H1 (cell line): ENCODE measurements around the gene AAK1. TPM values are rescaled to one million over a fixed set of nuclear protein-coding genes. Genes with fewer than 3 reads are reported as not detected.

Source experiments
- CTCF ChIA-PET: fragments of 300-600 bp; sonication (Branson Sonifier 250); formaldehyde crosslinking; loops from one replicate; lab custom pipeline; 2021; ENCODE audit not compliant: partially characterized antibody; lab: Charles Lee
- POLR2A ChIA-PET: fragments of 300-600 bp; sonication (Branson Sonifier 250); formaldehyde crosslinking; loops from one replicate; lab custom pipeline; 2021; ENCODE audit warnings: inconsistent platforms; ENCODE audit not compliant: partially characterized antibody; lab: Charles Lee
- DNase-seq, 2 experiments: peaks; one replicate each; pipeline versions ENCODE4 v3.0.0 to v3.0.0-alpha.2; 2010 to 2022; ENCODE audit warnings: low spot score in 2 of 2, low read depth in 1 of 2, mixed read lengths in 1 of 2
- FAIRE-seq: peaks from 2 replicates; lab custom pipeline; 2011; peaks lifted over from hg19 to GRCh38; lab: Jason Lieb, UNC
- H2AFZ ChIP-seq: 2 replicates; pipeline ENCODE4 v1.8.1; 2012; ENCODE audit warnings: low read length, inconsistent platforms
- H2AK5ac ChIP-seq: 2 replicates; pipeline ENCODE4 v1.6.1; 2013; ENCODE audit warnings: low read depth, low read length
- H2BK120ac ChIP-seq: replicated peaks from 2 replicates; pipeline ENCODE3; 2013; ENCODE audit warnings: low read depth, low read length, inconsistent platforms
- H2BK12ac ChIP-seq: 2 replicates; pipeline ENCODE4 v1.6.1; 2013; ENCODE audit warnings: low read depth, low read length
- H2BK15ac ChIP-seq: 2 replicates; pipeline ENCODE4 v1.6.1; 2013; ENCODE audit warnings: low read length
- H2BK20ac ChIP-seq: 2 replicates; pipeline ENCODE4 v1.6.1; 2013; ENCODE audit warnings: low read length
- H2BK5ac ChIP-seq: 2 replicates; pipeline ENCODE4 v1.6.1; 2013; ENCODE audit warnings: low read depth, low read length
- H3K14ac ChIP-seq: 2 replicates; pipeline ENCODE4 v1.6.1; 2013; ENCODE audit warnings: inconsistent platforms; ENCODE audit not compliant: insufficient read length
- H3K18ac ChIP-seq: 2 replicates; pipeline ENCODE4 v1.6.1; 2013; ENCODE audit warnings: low read length; ENCODE audit errors: extremely low read depth
- H3K23ac ChIP-seq: 2 replicates; pipeline ENCODE4 v1.6.1; 2013; ENCODE audit warnings: inconsistent platforms; ENCODE audit not compliant: insufficient read length
- H3K23me2 ChIP-seq: 2 replicates; pipeline ENCODE4 v1.6.1; 2013; ENCODE audit warnings: low read depth, low read length
- H3K27ac ChIP-seq: 2 replicates; pipeline ENCODE4 v1.6.1; 2011; ENCODE audit warnings: low read depth, low read length, inconsistent platforms
- H3K27me3 ChIP-seq, 4 experiments: replicated peaks in 1 of 4; 1 replicate in 1 of 4; 2 replicates in 3 of 4; pipeline versions ENCODE4 v1.6.1 to v1.8.1; 2011 to 2013; ENCODE audit warnings: low read length in 3 of 4, mild to moderate bottlenecking in 3 of 4, inconsistent platforms in 2 of 4, mixed read lengths in 2 of 4, moderate library complexity in 1 of 4; ENCODE audit not compliant: control insufficient read depth in 3 of 4, insufficient read depth in 3 of 4; ENCODE audit errors: extremely low read depth in 1 of 4
- H3K36me3 ChIP-seq, 4 experiments: 2 replicates each; pipeline versions ENCODE4 v1.6.1 to v1.8.1; 2011 to 2013; ENCODE audit warnings: mild to moderate bottlenecking in 4 of 4, low read length in 3 of 4, moderate library complexity in 2 of 4, control low read depth in 1 of 4, inconsistent platforms in 1 of 4; ENCODE audit not compliant: insufficient read depth in 4 of 4, control insufficient read depth in 2 of 4
- H3K4ac ChIP-seq: replicated peaks from 2 replicates; pipeline ENCODE3; 2013; ENCODE audit warnings: low read length, low read depth, mixed read lengths, inconsistent platforms; ENCODE audit not compliant: insufficient read length
- H3K4me1 ChIP-seq, 4 experiments: replicated peaks in 1 of 4; 1 replicate in 1 of 4; 2 replicates in 3 of 4; pipeline versions ENCODE4 v1.6.1 to v1.8.1; 2011 to 2013; ENCODE audit warnings: low read length in 3 of 4, inconsistent platforms in 2 of 4, mixed read lengths in 1 of 4; ENCODE audit not compliant: insufficient read depth in 4 of 4, control insufficient read depth in 3 of 4
- H3K4me2 ChIP-seq, 2 experiments: 2 replicates each; pipeline versions ENCODE4 v1.6.1 to v1.8.1; 2011 to 2013; ENCODE audit warnings: low read depth in 2 of 2, low read length in 2 of 2, control low read depth in 1 of 2, inconsistent platforms in 1 of 2, mild to moderate bottlenecking in 1 of 2; ENCODE audit not compliant: insufficient read depth in 1 of 2
- H3K4me3 ChIP-seq, 4 experiments: fragments of 200-600, 300-600 bp in 1 of 4; sonication (generic), shearing (Covaris generic), sonication (Bioruptor Twin) in 1 of 4; 2 replicates each; pipeline versions ENCODE4 v1.5.1 to v1.8.1; 2011 to 2016; ENCODE audit warnings: low read length in 4 of 4, low read depth in 3 of 4, control low read depth in 2 of 4, inconsistent platforms in 2 of 4, mild to moderate bottlenecking in 2 of 4, mixed read lengths in 1 of 4, moderate library complexity in 1 of 4; ENCODE audit not compliant: insufficient read depth in 2 of 4; ENCODE audit errors: extremely low read depth in 1 of 4
- H3K56ac ChIP-seq: replicated peaks from 2 replicates; pipeline ENCODE3; 2013; ENCODE audit warnings: low read depth, mild to moderate bottlenecking, mixed read lengths, low read length, inconsistent platforms; ENCODE audit not compliant: insufficient read length
- H3K79me1 ChIP-seq: 2 replicates; pipeline ENCODE4 v1.6.1; 2013; ENCODE audit warnings: low read depth, low read length, control low read depth
- H3K79me2 ChIP-seq, 2 experiments: 2 replicates each; pipeline versions ENCODE4 v1.6.1 to v1.8.1; 2012 to 2013; ENCODE audit warnings: low read length in 2 of 2, mild to moderate bottlenecking in 2 of 2, inconsistent platforms in 1 of 2; ENCODE audit not compliant: insufficient read depth in 2 of 2, control insufficient read depth in 1 of 2
- H3K9ac ChIP-seq, 4 experiments: replicated peaks in 1 of 4; 1 replicate in 1 of 4; 2 replicates in 3 of 4; pipeline versions ENCODE4 v1.6.1 to v1.8.1; 2011 to 2013; ENCODE audit warnings: low read depth in 3 of 4, low read length in 3 of 4, control low read depth in 2 of 4, mild to moderate bottlenecking in 2 of 4, moderate library complexity in 2 of 4, inconsistent platforms in 1 of 4; ENCODE audit errors: extremely low read depth in 1 of 4
- H3K9me3 ChIP-seq, 2 experiments: 2 replicates each; pipeline versions ENCODE4 v1.6.1 to v1.8.1; 2012 to 2013; ENCODE audit warnings: mild to moderate bottlenecking in 2 of 2, moderate library complexity in 2 of 2, control low read depth in 1 of 2, inconsistent platforms in 1 of 2, low read depth in 1 of 2, low read length in 1 of 2, mixed read lengths in 1 of 2; ENCODE audit not compliant: insufficient read depth in 2 of 2
- H4K20me1 ChIP-seq, 2 experiments: replicated peaks in 1 of 2; 2 replicates each; pipeline versions ENCODE3 to v1.8.1; 2011 to 2013; ENCODE audit warnings: inconsistent platforms in 2 of 2, low read length in 2 of 2, mild to moderate bottlenecking in 1 of 2; ENCODE audit not compliant: insufficient read depth in 2 of 2, control insufficient read depth in 1 of 2
- H4K5ac ChIP-seq: 2 replicates; pipeline ENCODE4 v1.6.1; 2013; ENCODE audit warnings: low read length, low read depth, mixed read lengths, inconsistent platforms; ENCODE audit not compliant: insufficient read length
- H4K8ac ChIP-seq: 2 replicates; pipeline ENCODE4 v1.8.0; 2013; ENCODE audit warnings: mild to moderate bottlenecking, moderate library complexity, low read length, inconsistent platforms; ENCODE audit not compliant: insufficient read depth; ENCODE audit errors: extremely low read depth
- H4K91ac ChIP-seq: replicated peaks from 2 replicates; pipeline ENCODE3; 2013; ENCODE audit warnings: low read length, mixed read lengths, inconsistent platforms; ENCODE audit not compliant: insufficient read length
- BACH1 ChIP-seq: IDR thresholded peaks from 2 replicates; pipeline ENCODE4 v1.6.1; 2012; ENCODE audit warnings: low read length, improper control_type of control experiment
- CHD1 ChIP-seq: IDR thresholded peaks from 2 replicates; pipeline ENCODE4 v1.6.1; 2012; ENCODE audit warnings: low read depth, low read length, improper control_type of control experiment
- EZH2 ChIP-seq: fragments of 200-600 bp; sonication (generic); IDR thresholded peaks from 2 replicates; pipeline ENCODE4 v1.7.1; 2012; ENCODE audit warnings: low read depth, mild to moderate bottlenecking, moderate library complexity, low read length, inconsistent platforms; ENCODE audit not compliant: severe bottlenecking
- JUN ChIP-seq: IDR thresholded peaks from 2 replicates; pipeline ENCODE4 v1.6.1; 2011; ENCODE audit warnings: low read depth, mild to moderate bottlenecking, improper control_type of control experiment, low read length
- KDM1A ChIP-seq: fragments of 200-600, 300-600 bp; sonication (generic); IDR thresholded peaks from 2 replicates; pipeline ENCODE4 v1.7.1; 2016; ENCODE audit warnings: mild to moderate bottlenecking, low read length, borderline replicate concordance
- NRF1 ChIP-seq: IDR thresholded peaks from 2 replicates; pipeline ENCODE4 v1.6.1; 2011; ENCODE audit warnings: mild to moderate bottlenecking, low read depth, low read length, improper control_type of control experiment
- RAD21 ChIP-seq, 2 experiments: IDR thresholded peaks in 1 of 2; conservative IDR thresholded peaks in 1 of 2; 2 replicates each; pipeline ENCODE4 v1.6.1; 2011; ENCODE audit warnings: low read depth in 2 of 2, low read length in 2 of 2, improper control_type of control experiment in 1 of 2, inconsistent platforms in 1 of 2, mild to moderate bottlenecking in 1 of 2, moderate library complexity in 1 of 2
- SIX5 ChIP-seq: IDR thresholded peaks from 2 replicates; pipeline ENCODE4 v1.6.1; 2011; ENCODE audit warnings: mild to moderate bottlenecking, low read depth, low read length
- TAF7 ChIP-seq: optimal IDR thresholded peaks from 2 replicates; pipeline ENCODE3; 2011; ENCODE audit warnings: low read depth, mild to moderate bottlenecking, inconsistent platforms, low read length, moderate library complexity, borderline replicate concordance
- YY1 ChIP-seq: IDR thresholded peaks from 2 replicates; pipeline ENCODE4 v1.6.1; 2011; ENCODE audit warnings: low read depth, mild to moderate bottlenecking, low read length
- ZNF274 ChIP-seq: IDR thresholded peaks from 2 replicates; pipeline ENCODE4 v1.7.0; 2012; ENCODE audit warnings: low read length, borderline replicate concordance; ENCODE audit errors: extremely low read depth
- WGBS, 2 experiments: shearing (Covaris generic) in 1 of 2; methylation state at CpG; one replicate each; pipeline versions ENCODE4 v1.1.6 to v1.1.7; 2013 to 2015; ENCODE audit warnings: low lambda C conversion rate in 2 of 2, mixed read lengths in 2 of 2, inconsistent platforms in 1 of 2, low coverage in 1 of 2, missing lambda C conversion rate in 1 of 2; ENCODE audit not compliant: insufficient replicate concordance in 2 of 2, insufficient coverage in 1 of 2, insufficient read length in 1 of 2; ENCODE audit errors: extremely low coverage in 1 of 2, missing lambda C conversion rate in 1 of 2; 5-methylcytosine and 5-hydroxymethylcytosine counted together
- polyA plus RNA-seq, 7 experiments: library from polyadenylated mRNA; depleted of rRNA in 3 of 7; stranded (reverse) in 5 of 7; unstranded in 2 of 7; fragments of >200 nt in 5 of 7; fragments of 200-250 nt in 2 of 7; gene quantifications; 1 replicate in 5 of 7; 2 replicates in 1 of 7; 4 replicates in 1 of 7; pipeline versions ENCODE4 v1.2.1 to v1.2.3, GENCODE V29; 2011 to 2013; ENCODE audit warnings: missing spikeins in 2 of 7, mixed read lengths in 2 of 7
- total RNA-seq: library from RNA; stranded (reverse); fragmentation: NEBNext Ultra II Directional; extraction: Animal tissue kit (Norgen Biotek cat#: 25700); gene quantifications from 2 replicates; pipeline ENCODE4 v1.2.1, GENCODE V29; 2021
- TF ChIP-seq, protein P1 (sequence below): IDR thresholded peaks from 2 replicates; pipeline ENCODE4 v1.6.1; 2012; ENCODE audit warnings: low read length, inconsistent platforms

Gene AAK1
- total and polyA plus RNA-seq, 2 of the 8 experiments (the other 6 are each of a cell fraction or from before 2014, with no cell fraction given): 10.0 to 40.5 TPM

GRCh38 chr2:69510204-69510603 is 133.3 kb downstream of the AAK1 start:
- H3K18ac ChIP-seq: no peak overlapping the region
- 77% methylated on average over 2 of the region's 2 CpGs; no CpG with 5 or more reads in 1 of the 2 experiments for WGBS, 2 experiments
- H3K79me1 ChIP-seq: no peaks in the 10 kb centered on the region
- H4K8ac ChIP-seq: no peak overlapping the region
- peaks cover 4 to 37% (median 20%) of the 10 kb centered on the region in 4 experiments; a peak in 6 of 8 replicates for H3K36me3 ChIP-seq
- no peak overlapping the region for H2BK20ac ChIP-seq
- no peak for FAIRE-seq
- no peaks in the 10 kb centered on the region for H3K9me3 ChIP-seq
- no peak overlapping the region for H2BK120ac ChIP-seq
- H3K4ac ChIP-seq: no peak overlapping the region
- no peaks in the 10 kb centered on the region for H3K27me3 ChIP-seq
- no peak overlapping the region for H2BK12ac ChIP-seq
- no peak overlapping the region for H4K91ac ChIP-seq
- H4K20me1 ChIP-seq: peaks cover 0 to 2% of the 10 kb centered on the region in 2 experiments
- no peak overlapping the region for H2AK5ac ChIP-seq
- no peak overlapping the region for H3K56ac ChIP-seq
- no peak overlapping the region for H3K9ac ChIP-seq
- H3K4me2 ChIP-seq: no peak overlapping the region
- no peak overlapping the region for H3K27ac ChIP-seq
- ChIA-PET POLR2A (no interaction called here), CTCF (interaction anchor here (1.2 kb wide), 2 partner anchors 9 to 134 kb away, joined by 4 to 6 read pairs; no protein-coding TSS in a partner anchor)
- H2AFZ ChIP-seq: no peak overlapping the region
- no peak overlapping the region for H4K5ac ChIP-seq
- H3K4me3 ChIP-seq: no peak overlapping the region
- no peaks in the 10 kb centered on the region for H3K23me2 ChIP-seq
- H3K23ac ChIP-seq: no peak overlapping the region
- H3K14ac ChIP-seq: no peak overlapping the region
- DNase-seq: no peak
- no peak overlapping the region for H2BK5ac ChIP-seq
- no peaks in the 10 kb centered on the region for H3K79me2 ChIP-seq
- no peak overlapping the region for H2BK15ac ChIP-seq
- peaks cover 0 to 3% (median 0%) of the 10 kb centered on the region in 4 experiments; a peak in 1 of 7 replicates for H3K4me1 ChIP-seq
- TF ChIP-seq CHD1 (no peak), BACH1 (no peak), KDM1A (no peak), RAD21 (IDR thresholded peaks at IDR 0.05 in 1 of 2, conservative IDR thresholded peaks at IDR 0.05 in 1 of 2; ENCODE audit: low read depth in 2 of 2, low read length in 2 of 2) (no peak), NRF1 (no peak), TAF7 (no peak), YY1 (no peak), EZH2 (no peak), SIX5 (no peak), JUN (no peak), ZNF274 (no peak)
- TF ChIP-seq, protein P1, sequence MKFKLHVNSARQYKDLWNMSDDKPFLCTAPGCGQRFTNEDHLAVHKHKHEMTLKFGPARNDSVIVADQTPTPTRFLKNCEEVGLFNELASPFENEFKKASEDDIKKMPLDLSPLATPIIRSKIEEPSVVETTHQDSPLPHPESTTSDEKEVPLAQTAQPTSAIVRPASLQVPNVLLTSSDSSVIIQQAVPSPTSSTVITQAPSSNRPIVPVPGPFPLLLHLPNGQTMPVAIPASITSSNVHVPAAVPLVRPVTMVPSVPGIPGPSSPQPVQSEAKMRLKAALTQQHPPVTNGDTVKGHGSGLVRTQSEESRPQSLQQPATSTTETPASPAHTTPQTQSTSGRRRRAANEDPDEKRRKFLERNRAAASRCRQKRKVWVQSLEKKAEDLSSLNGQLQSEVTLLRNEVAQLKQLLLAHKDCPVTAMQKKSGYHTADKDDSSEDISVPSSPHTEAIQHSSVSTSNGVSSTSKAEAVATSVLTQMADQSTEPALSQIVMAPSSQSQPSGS: no peak
